SK-N-SH (cell line): Measurements from ENCODE around the gene TBC1D30. TPM values are rescaled to one million over a fixed set of nuclear protein-coding genes. Genes with fewer than 3 reads are reported as not detected.
A peak's percentile ranks its signal among the peaks of the same experiment; 100 is the strongest.

Experiments used
- CTCF ChIA-PET: fragments of 300-600, 350-600 bp; formaldehyde crosslinking; extraction: SDS; loops from one replicate; lab custom pipeline; 2021; lab: Yijun Ruan, JAX
- POLR2A ChIA-PET: fragments of 350-600 bp; sonication (Branson Sonifier 250); formaldehyde crosslinking; extraction: SDS; loops from one replicate; lab custom pipeline; 2020; ENCODE audit warnings: antibody characterized with exemption, inconsistent platforms; lab: Yijun Ruan, JAX
- DNase-seq: peaks from one replicate; pipeline ENCODE4 v3.0.0; 2012
- H2AFZ ChIP-seq: fragments of 200-600 bp; sonication (generic); 2 replicates; pipeline ENCODE4 v1.8.1; 2016; ENCODE audit warnings: antibody characterized with exemption, mild to moderate bottlenecking, low read depth
- H3F3A ChIP-seq: fragments of 200-600 bp; sonication (generic); replicated peaks from 2 replicates; pipeline ENCODE3; 2016; ENCODE audit warnings: antibody characterized with exemption, mild to moderate bottlenecking; ENCODE audit not compliant: insufficient read depth
- H3K27ac ChIP-seq, 2 experiments: fragments of 200-500 bp in 1 of 2; fragments of 200-600 bp in 1 of 2; sonication (Bioruptor generic) in 1 of 2; sonication (generic), shearing (Covaris generic) in 1 of 2; 2 replicates each; pipeline versions ENCODE4 v1.5.1 to v1.6.1; 2014 to 2016; ENCODE audit warnings: low read depth in 2 of 2, inconsistent platforms in 1 of 2, low read length in 1 of 2, mild to moderate bottlenecking in 1 of 2, mixed read lengths in 1 of 2
- H3K27me3 ChIP-seq: fragments of 200-600 bp; sonication (generic), shearing (Covaris generic); 2 replicates; pipeline ENCODE4 v1.6.1; 2016; ENCODE audit warnings: mixed run types; ENCODE audit not compliant: insufficient read depth
- H3K36me3 ChIP-seq, 2 experiments: fragments of 200-500 bp in 1 of 2; fragments of 200-600 bp in 1 of 2; sonication (Bioruptor generic) in 1 of 2; sonication (generic) in 1 of 2; replicated peaks in 1 of 2; 2 replicates each; pipeline versions ENCODE3 to v1.5.1; 2014 to 2016; ENCODE audit warnings: low read length in 1 of 2, mild to moderate bottlenecking in 1 of 2; ENCODE audit not compliant: insufficient read depth in 2 of 2, control insufficient read depth in 1 of 2
- H3K4me1 ChIP-seq, 2 experiments: fragments of 200-500 bp in 1 of 2; fragments of 200-600 bp in 1 of 2; sonication (Bioruptor generic) in 1 of 2; sonication (generic), shearing (Covaris generic) in 1 of 2; 2 replicates each; pipeline versions ENCODE4 v1.5.1 to v1.6.1; 2014 to 2016; ENCODE audit warnings: low read depth in 1 of 2, low read length in 1 of 2, mixed run types in 1 of 2; ENCODE audit not compliant: insufficient read depth in 2 of 2, control insufficient read depth in 1 of 2
- H3K4me2 ChIP-seq: fragments of 200-600 bp; sonication (generic), shearing (Covaris generic); 2 replicates; pipeline ENCODE4 v1.6.1; 2017; ENCODE audit warnings: mixed run types
- H3K4me3 ChIP-seq, 2 experiments: fragments of 200-500 bp in 1 of 2; fragments of 200-600 bp in 1 of 2; sonication (Bioruptor generic) in 1 of 2; sonication (generic), shearing (Covaris generic) in 1 of 2; 2 replicates each; pipeline versions ENCODE4 v1.5.1 to v1.8.1; 2014 to 2016; ENCODE audit warnings: low read depth in 2 of 2, inconsistent platforms in 1 of 2, low read length in 1 of 2, mild to moderate bottlenecking in 1 of 2, mixed read lengths in 1 of 2, moderate library complexity in 1 of 2
- H3K79me2 ChIP-seq: fragments of 200-600 bp; sonication (generic); 2 replicates; pipeline ENCODE4 v1.8.1; 2017; ENCODE audit warnings: mild to moderate bottlenecking; ENCODE audit not compliant: insufficient read depth
- H3K9ac ChIP-seq: fragments of 200-600 bp; sonication (generic); 2 replicates; pipeline ENCODE4 v1.6.1; 2017; ENCODE audit warnings: mixed run types
- H3K9me2 ChIP-seq: fragments of 200-600 bp; sonication (generic); 2 replicates; pipeline ENCODE4 v1.6.1; 2017; ENCODE audit warnings: mixed run types
- H3K9me3 ChIP-seq: fragments of 200-600 bp; sonication (generic); 2 replicates; pipeline ENCODE4 v1.6.1; 2017; ENCODE audit warnings: mixed run types, mild to moderate bottlenecking, moderate library complexity
- H4K20me1 ChIP-seq: fragments of 200-600 bp; sonication (generic); 2 replicates; pipeline ENCODE4 v1.6.1; 2017; ENCODE audit warnings: mild to moderate bottlenecking, mixed run types; ENCODE audit not compliant: insufficient read depth
- FOSL2 ChIP-seq: IDR thresholded peaks from 2 replicates; pipeline ENCODE4 v1.4.0; 2012; ENCODE audit warnings: low read depth, mild to moderate bottlenecking, moderate library complexity, borderline replicate concordance
- RCOR1 ChIP-seq: fragments of 150-350 bp; IDR thresholded peaks from 2 replicates; pipeline ENCODE4 v1.6.1; 2017; ENCODE audit warnings: antibody characterized with exemption, low read length
- REST ChIP-seq: IDR thresholded peaks from 2 replicates; pipeline ENCODE4 v1.6.1; 2012; ENCODE audit warnings: mild to moderate bottlenecking, low read depth, low read length, moderate library complexity
- TEAD4 ChIP-seq: IDR thresholded peaks from 2 replicates; pipeline ENCODE4 v1.4.0; 2012; ENCODE audit warnings: mild to moderate bottlenecking, borderline replicate concordance; ENCODE audit not compliant: insufficient read depth
- WGBS: methylation state at CpG from one replicate; pipeline ENCODE4 v1.1.6; 2017; ENCODE audit warnings: low lambda C conversion rate; 5-methylcytosine and 5-hydroxymethylcytosine counted together
- polyA plus RNA-seq, 3 experiments: library from polyadenylated mRNA; depleted of rRNA; stranded (reverse); fragments of >200 nt; gene quantifications; 2 replicates each; pipeline ENCODE4 v1.2.3, GENCODE V29; 2012
- TF ChIP-seq, protein P1 (sequence below): IDR thresholded peaks from 2 replicates; pipeline ENCODE4 v1.4.0; 2012; ENCODE audit warnings: low read depth, borderline replicate concordance
- TF ChIP-seq, protein P2 (sequence below): IDR thresholded peaks from 2 replicates; pipeline ENCODE4 v1.4.0; 2012; ENCODE audit warnings: low read depth
- TF ChIP-seq, protein P3 (sequence below): IDR thresholded peaks from 2 replicates; pipeline ENCODE4 v1.4.0; 2012; ENCODE audit warnings: low read depth, borderline replicate concordance

Gene TBC1D30
- polyA plus RNA-seq, 1 of the 3 experiments (the other 2 are of a cell fraction) = 0.23 TPM

GRCh38 chr12:64893961-64894360 lies 69.5 kb downstream of the TBC1D30 start:
- peak overlapping the region in 1 of 2 experiments; percentile 21; a peak in 1 of 4 replicates for H3K27ac ChIP-seq

DNA sequence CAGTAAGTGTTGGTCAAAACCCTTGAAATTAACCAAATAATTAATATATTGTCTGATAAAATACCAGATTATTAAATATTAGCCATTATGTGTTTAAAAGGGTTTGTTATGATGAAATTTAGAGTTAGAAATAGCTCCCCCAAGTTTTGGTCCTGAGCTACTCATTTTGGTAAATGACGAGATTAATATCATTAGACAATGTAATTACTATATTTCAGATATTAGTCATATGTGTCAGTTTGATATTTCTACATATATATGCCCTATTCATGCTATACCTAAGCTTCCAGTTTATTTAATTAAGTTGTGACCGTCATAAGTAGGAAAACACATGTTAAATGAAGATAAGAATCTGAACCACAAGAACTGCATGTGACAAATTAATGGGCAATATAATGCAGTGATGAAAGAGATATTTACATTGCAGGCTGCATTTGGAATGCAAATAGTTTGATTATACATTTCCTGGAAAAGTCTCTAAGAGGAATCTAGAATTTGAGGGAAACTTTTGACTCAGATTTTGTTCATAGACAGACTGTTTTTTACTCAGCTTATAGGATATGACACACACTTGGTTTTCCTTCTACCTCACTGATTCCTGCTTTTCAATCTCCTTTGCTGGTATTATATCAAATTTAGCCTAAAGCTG lies 70.5 kb downstream of the TBC1D30 start:
- ChIA-PET CTCF (interaction anchor here (0.6 to 3.6 kb wide), 6 partner anchors 8 to 1212 kb away, joined by 3 to 21 read pairs (median 4); no protein-coding TSS in a partner anchor), POLR2A (no interaction called here)
- DNase-seq = no peak
- TF ChIP-seq RCOR1 (0 out of 2 replicates have a peak, but pooled peaks have one; percentile 12), REST (no peak), FOSL2 (no peak)
- TF ChIP-seq, protein P1, sequence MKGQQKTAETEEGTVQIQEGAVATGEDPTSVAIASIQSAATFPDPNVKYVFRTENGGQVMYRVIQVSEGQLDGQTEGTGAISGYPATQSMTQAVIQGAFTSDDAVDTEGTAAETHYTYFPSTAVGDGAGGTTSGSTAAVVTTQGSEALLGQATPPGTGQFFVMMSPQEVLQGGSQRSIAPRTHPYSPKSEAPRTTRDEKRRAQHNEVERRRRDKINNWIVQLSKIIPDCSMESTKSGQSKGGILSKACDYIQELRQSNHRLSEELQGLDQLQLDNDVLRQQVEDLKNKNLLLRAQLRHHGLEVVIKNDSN = no peak
- TF ChIP-seq, protein P2, sequence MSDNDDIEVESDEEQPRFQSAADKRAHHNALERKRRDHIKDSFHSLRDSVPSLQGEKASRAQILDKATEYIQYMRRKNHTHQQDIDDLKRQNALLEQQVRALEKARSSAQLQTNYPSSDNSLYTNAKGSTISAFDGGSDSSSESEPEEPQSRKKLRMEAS = no peak
- H3K27ac ChIP-seq = no peak overlapping the region
- H3K27me3 ChIP-seq = 0 out of 2 replicates have a peak, but pooled peaks cover 8% of the 10 kb centered on the region
- peaks cover 15% of the 10 kb centered on the region for H3F3A ChIP-seq
- no peaks in the 10 kb centered on the region for H4K20me1 ChIP-seq
- H3K4me3 ChIP-seq = no peak overlapping the region
- H3K4me1 ChIP-seq = no peaks in the 10 kb centered on the region; a peak in 1 of 4 replicates
- WGBS = 15% methylated on average over 2 of the region's 2 CpGs
- H3K9ac ChIP-seq = no peak overlapping the region
- no peaks in the 10 kb centered on the region for H3K36me3 ChIP-seq
- H3K4me2 ChIP-seq = no peak overlapping the region; the same call in 1 of the 2 replicates
- no peaks in the 10 kb centered on the region for H3K9me3 ChIP-seq
- H3K79me2 ChIP-seq = no peaks in the 10 kb centered on the region
- H2AFZ ChIP-seq = no peak overlapping the region
- no peaks in the 10 kb centered on the region for H3K9me2 ChIP-seq

More at GRCh38 chr12:64893961-64894360, 69.5 kb downstream of the TBC1D30 start:
- TF ChIP-seq, protein P3, sequence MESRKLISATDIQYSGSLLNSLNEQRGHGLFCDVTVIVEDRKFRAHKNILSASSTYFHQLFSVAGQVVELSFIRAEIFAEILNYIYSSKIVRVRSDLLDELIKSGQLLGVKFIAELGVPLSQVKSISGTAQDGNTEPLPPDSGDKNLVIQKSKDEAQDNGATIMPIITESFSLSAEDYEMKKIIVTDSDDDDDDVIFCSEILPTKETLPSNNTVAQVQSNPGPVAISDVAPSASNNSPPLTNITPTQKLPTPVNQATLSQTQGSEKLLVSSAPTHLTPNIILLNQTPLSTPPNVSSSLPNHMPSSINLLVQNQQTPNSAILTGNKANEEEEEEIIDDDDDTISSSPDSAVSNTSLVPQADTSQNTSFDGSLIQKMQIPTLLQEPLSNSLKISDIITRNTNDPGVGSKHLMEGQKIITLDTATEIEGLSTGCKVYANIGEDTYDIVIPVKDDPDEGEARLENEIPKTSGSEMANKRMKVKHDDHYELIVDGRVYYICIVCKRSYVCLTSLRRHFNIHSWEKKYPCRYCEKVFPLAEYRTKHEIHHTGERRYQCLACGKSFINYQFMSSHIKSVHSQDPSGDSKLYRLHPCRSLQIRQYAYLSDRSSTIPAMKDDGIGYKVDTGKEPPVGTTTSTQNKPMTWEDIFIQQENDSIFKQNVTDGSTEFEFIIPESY = no peak
- TF ChIP-seq FOSL2 (peak; percentile 42; the same call in 1 of the 2 replicates), TEAD4 (no peak)
- CTCF ChIA-PET = interaction anchor here (1.3 to 3.6 kb wide), 5 partner anchors 9 to 338 kb away, joined by 3 to 21 read pairs (median 5); no protein-coding TSS in a partner anchor
- WGBS = 10% methylated on average over 4 of the region's 4 CpGs
- H2AFZ ChIP-seq = no peak overlapping the region
- no peaks in the 10 kb centered on the region for H4K20me1 ChIP-seq
- no peak overlapping the region for H3K9ac ChIP-seq
- no peak for DNase-seq
- H3K4me3 ChIP-seq = no peak overlapping the region
- H3F3A ChIP-seq = peaks cover 15% of the 10 kb centered on the region
- POLR2A ChIA-PET = no interaction called here
- H3K9me3 ChIP-seq = no peaks in the 10 kb centered on the region
- H3K9me2 ChIP-seq = no peaks in the 10 kb centered on the region
- H3K27me3 ChIP-seq = 0 out of 2 replicates have a peak, but pooled peaks cover 4% of the 10 kb centered on the region
- H3K79me2 ChIP-seq = no peaks in the 10 kb centered on the region
- H3K4me1 ChIP-seq = no peaks in the 10 kb centered on the region; a peak in 1 of 4 replicates
- H3K4me2 ChIP-seq = no peak overlapping the region
- H3K36me3 ChIP-seq = no peaks in the 10 kb centered on the region
